PC-9 (cell line): ENCODE results near the gene BOLA1.

Experiments used
- CTCF ChIP-seq: fragments of 200-600 bp; sonication (generic); conservative IDR thresholded peaks from 2 replicates; pipeline ENCODE4 v1.6.1; 2017; ENCODE audit warnings: mixed run types, antibody characterized with exemption, mild to moderate bottlenecking, moderate library complexity
- EZH2 ChIP-seq: fragments of 200-600 bp; sonication (generic); IDR thresholded peaks from 2 replicates; pipeline ENCODE4 v1.8.0; 2017; ENCODE audit warnings: antibody characterized with exemption, low read depth

- no peak for TF ChIP-seq CTCF
- TF ChIP-seq EZH2 = no peak
Measured at GRCh38 chr1:149933208-149933607, 33.8 kb downstream of the BOLA1 start.
